ENCODE data around the gene CHST14.

Gene CHST14

GRCh38 chr15:40516322-40516721, 45.5 kb downstream of the CHST14 start:
- TF ChIP-seq TAF1 (IDR thresholded peaks at IDR 0.05; ENCODE audit: low read depth, low read length) (no peak), SPI1 (IDR thresholded peaks at IDR 0.05; ENCODE audit: low read depth, low read length) (no peak), POU2F2 (IDR thresholded peaks at IDR 0.05; ENCODE audit: low read depth, low read length) (no peak), POLR2A (IDR thresholded peaks at IDR 0.05; ENCODE audit: low read depth, low read length) (no peak), PAX5 (IDR thresholded peaks at IDR 0.05; ENCODE audit: insufficient read depth, low read length, severe bottlenecking) (no peak), POLR2AphosphoS5 (IDR thresholded peaks at IDR 0.05; ENCODE audit: low read depth, low read length) (no peak)
- no peak for FAIRE-seq
- no peak for DNase-seq (ENCODE audit: insufficient read length, low spot score)
